ENCODE results near the gene DCTPP1. TPM values are rescaled to one million over a fixed set of nuclear protein-coding genes. Genes with fewer than 3 reads are reported as not detected.

The DCTPP1 gene
- total and polyA plus RNA-seq, 2 of the 13 experiments (the other 11 are each of a cell fraction or from before 2014, with no cell fraction given) = 54.8 to 74.4 TPM

GRCh38 chr16:30472328-30472942, 42.6 kb upstream of the DCTPP1 start, which contains the start of gene ITGAL (continued):
- TF ChIP-seq DMTF1 (CRISPR knock-in tag; IDR thresholded peaks at IDR 0.05) = no peak
- no peak for TF ChIP-seq ZNF710 (CRISPR knock-in tag; IDR thresholded peaks at IDR 0.05; ENCODE audit: borderline replicate concordance)
- no peak for TF ChIP-seq TMF1 (CRISPR knock-in tag; IDR thresholded peaks at IDR 0.05; ENCODE audit: low read depth)
- no peak for TF ChIP-seq ZFP41 (CRISPR knock-in tag; IDR thresholded peaks at IDR 0.05; ENCODE audit: borderline replicate concordance)
- no peak for TF ChIP-seq ZFP62 (CRISPR knock-in tag; IDR thresholded peaks at IDR 0.05)
- peak; percentile 67; the same call in 1 of the 2 replicates for TF ChIP-seq CEBPB (IDR thresholded peaks at IDR 0.05; ENCODE audit: borderline replicate concordance, low read depth, low read length)
- TF ChIP-seq ARID2 (CRISPR knock-in tag; IDR thresholded peaks at IDR 0.05; ENCODE audit: borderline replicate concordance) = no peak
- TF ChIP-seq RBAK (CRISPR knock-in tag; IDR thresholded peaks at IDR 0.05) = no peak
- no peak for TF ChIP-seq RBM22 (optimal IDR thresholded peaks at IDR 0.05; ENCODE audit: low read length)
- no peak for TF ChIP-seq IKZF1 (IDR thresholded peaks at IDR 0.05)
- no peak for TF ChIP-seq E2F1 (CRISPR knock-in tag; IDR thresholded peaks at IDR 0.05)
- TF ChIP-seq EEA1 (CRISPR knock-in tag; IDR thresholded peaks at IDR 0.05; ENCODE audit: borderline replicate concordance) = no peak
- TF ChIP-seq GTF2F1 (IDR thresholded peaks at IDR 0.05; ENCODE audit: low read length) = no peak
- TF ChIP-seq SMC3 (IDR thresholded peaks at IDR 0.05; ENCODE audit: low read length) = no peak
- TF ChIP-seq TEAD3 (CRISPR knock-in tag; optimal IDR thresholded peaks at IDR 0.05; ENCODE audit: borderline replicate concordance) = peak; percentile 53
- TF ChIP-seq ZHX2 (IDR thresholded peaks at IDR 0.05; ENCODE audit: low read depth) = 0 out of 2 replicates have a peak, but pooled peaks have one; percentile 16
- no peak for TF ChIP-seq ZHX2 (CRISPR knock-in tag; IDR thresholded peaks at IDR 0.05; ENCODE audit: borderline replicate concordance)
- no peak for TF ChIP-seq ZNF24 (IDR thresholded peaks at IDR 0.05)
- TF ChIP-seq ELF3 (CRISPR knock-in tag; IDR thresholded peaks at IDR 0.05) = peak; percentile 42; the same call in 1 of the 2 replicates
- peak; percentile 38; the same call in 1 of the 2 replicates for TF ChIP-seq ZMYM4 (CRISPR knock-in tag; IDR thresholded peaks at IDR 0.05)

Data from HepG2 (cell line).